Breast epithelium (tissue), 3 donors: ENCODE measurements around the gene CLIC6.
A peak's percentile ranks its signal among the peaks of the same experiment; 100 is the strongest.

Source experiments
- POLR2A ChIP-seq: fragments of 450-650 bp; IDR thresholded peaks from one replicate; pipeline ENCODE4 v1.6.1; 2016; ENCODE audit warnings: antibody characterized with exemption, mild to moderate bottlenecking, moderate library complexity
- POLR2AphosphoS5 ChIP-seq, 3 donors: sonication (generic); formaldehyde crosslinking; IDR thresholded peaks; one replicate each; pipeline ENCODE4 v1.6.1; 2017; ENCODE audit warnings: antibody characterized with exemption in 3 of 3
- TF ChIP-seq, protein P1 (sequence below), 3 donors: fragments of 450-650 bp; IDR thresholded peaks; one replicate each; pipeline ENCODE4 v1.5.1; 2016 to 2017; ENCODE audit warnings: antibody characterized with exemption in 3 of 3, mild to moderate bottlenecking in 3 of 3, moderate library complexity in 3 of 3

DNA sequence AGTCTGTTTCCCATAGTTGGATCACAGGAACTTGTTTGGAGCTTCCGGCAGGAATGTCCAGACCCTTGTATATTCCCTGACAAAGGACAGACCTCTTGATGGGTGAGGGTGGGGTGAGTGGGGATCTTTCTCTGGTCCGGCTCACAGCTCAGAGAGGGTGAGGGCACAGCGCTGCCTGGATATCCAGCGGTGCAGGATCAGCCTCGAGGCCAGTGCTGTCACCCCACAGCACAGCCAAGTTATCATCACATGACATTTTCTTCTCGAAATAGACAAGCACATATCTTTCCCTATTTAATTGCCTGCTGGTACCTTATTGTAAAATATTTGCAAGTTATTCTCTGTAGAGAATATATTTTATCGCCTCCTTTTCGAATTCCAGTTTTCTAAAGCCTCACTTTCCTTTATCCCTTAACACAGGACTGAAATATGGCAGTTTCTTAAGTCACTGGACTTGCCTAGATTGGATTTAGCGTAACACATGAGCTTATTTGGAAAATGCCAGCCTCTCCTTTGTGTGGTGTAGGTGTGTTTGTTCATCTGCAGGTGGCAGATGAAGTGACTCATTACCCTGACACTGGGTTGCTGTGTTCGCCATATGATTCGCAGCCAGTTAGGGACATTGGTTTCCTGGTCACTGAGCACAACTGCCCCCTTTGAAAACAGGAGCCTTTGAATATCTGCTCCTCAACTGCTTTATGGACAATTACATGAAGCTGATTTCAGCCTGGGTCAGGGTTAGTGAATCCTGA lies 21.4 kb downstream of the CLIC6 start:
- TF ChIP-seq, protein P1, sequence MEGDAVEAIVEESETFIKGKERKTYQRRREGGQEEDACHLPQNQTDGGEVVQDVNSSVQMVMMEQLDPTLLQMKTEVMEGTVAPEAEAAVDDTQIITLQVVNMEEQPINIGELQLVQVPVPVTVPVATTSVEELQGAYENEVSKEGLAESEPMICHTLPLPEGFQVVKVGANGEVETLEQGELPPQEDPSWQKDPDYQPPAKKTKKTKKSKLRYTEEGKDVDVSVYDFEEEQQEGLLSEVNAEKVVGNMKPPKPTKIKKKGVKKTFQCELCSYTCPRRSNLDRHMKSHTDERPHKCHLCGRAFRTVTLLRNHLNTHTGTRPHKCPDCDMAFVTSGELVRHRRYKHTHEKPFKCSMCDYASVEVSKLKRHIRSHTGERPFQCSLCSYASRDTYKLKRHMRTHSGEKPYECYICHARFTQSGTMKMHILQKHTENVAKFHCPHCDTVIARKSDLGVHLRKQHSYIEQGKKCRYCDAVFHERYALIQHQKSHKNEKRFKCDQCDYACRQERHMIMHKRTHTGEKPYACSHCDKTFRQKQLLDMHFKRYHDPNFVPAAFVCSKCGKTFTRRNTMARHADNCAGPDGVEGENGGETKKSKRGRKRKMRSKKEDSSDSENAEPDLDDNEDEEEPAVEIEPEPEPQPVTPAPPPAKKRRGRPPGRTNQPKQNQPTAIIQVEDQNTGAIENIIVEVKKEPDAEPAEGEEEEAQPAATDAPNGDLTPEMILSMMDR (IDR thresholded peaks at IDR 0.05) = peak in 1 of 3 donors; percentile 27
- peak in 1 of 3 donors; percentile 51 for TF ChIP-seq POLR2AphosphoS5 (IDR thresholded peaks at IDR 0.05)
- TF ChIP-seq POLR2A = no peak
